Measurements from ENCODE around the gene GNA14.

DNA sequence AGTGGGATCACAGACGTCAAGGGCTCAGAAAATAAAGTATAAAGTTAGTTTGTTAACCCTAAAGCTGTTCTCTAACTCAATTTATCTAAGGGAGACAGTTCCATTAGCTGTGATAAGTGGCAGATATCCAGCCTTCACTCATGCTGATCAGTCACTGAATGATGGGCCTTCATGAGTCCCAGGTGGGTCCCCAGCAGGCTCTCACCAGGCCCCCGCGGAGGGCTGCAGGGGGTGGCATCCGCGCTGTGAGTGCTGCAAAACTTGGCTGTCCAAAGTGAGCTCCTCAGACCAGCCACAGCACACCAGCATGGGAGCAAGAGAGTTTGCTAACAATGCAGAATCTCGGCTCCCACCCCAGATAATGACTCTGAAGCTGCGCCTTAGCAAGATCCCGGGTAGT lies 187.2 kb downstream of the GNA14 start:
- TF ChIP-seq, protein P1, sequence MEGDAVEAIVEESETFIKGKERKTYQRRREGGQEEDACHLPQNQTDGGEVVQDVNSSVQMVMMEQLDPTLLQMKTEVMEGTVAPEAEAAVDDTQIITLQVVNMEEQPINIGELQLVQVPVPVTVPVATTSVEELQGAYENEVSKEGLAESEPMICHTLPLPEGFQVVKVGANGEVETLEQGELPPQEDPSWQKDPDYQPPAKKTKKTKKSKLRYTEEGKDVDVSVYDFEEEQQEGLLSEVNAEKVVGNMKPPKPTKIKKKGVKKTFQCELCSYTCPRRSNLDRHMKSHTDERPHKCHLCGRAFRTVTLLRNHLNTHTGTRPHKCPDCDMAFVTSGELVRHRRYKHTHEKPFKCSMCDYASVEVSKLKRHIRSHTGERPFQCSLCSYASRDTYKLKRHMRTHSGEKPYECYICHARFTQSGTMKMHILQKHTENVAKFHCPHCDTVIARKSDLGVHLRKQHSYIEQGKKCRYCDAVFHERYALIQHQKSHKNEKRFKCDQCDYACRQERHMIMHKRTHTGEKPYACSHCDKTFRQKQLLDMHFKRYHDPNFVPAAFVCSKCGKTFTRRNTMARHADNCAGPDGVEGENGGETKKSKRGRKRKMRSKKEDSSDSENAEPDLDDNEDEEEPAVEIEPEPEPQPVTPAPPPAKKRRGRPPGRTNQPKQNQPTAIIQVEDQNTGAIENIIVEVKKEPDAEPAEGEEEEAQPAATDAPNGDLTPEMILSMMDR (IDR thresholded peaks at IDR 0.05), result no peak
- no peak for TF ChIP-seq POLR2A (IDR thresholded peaks at IDR 0.05)

Data from lower leg skin (tissue), 3 donors.